ENCODE measurements around the gene ARHGDIG.

DNA sequence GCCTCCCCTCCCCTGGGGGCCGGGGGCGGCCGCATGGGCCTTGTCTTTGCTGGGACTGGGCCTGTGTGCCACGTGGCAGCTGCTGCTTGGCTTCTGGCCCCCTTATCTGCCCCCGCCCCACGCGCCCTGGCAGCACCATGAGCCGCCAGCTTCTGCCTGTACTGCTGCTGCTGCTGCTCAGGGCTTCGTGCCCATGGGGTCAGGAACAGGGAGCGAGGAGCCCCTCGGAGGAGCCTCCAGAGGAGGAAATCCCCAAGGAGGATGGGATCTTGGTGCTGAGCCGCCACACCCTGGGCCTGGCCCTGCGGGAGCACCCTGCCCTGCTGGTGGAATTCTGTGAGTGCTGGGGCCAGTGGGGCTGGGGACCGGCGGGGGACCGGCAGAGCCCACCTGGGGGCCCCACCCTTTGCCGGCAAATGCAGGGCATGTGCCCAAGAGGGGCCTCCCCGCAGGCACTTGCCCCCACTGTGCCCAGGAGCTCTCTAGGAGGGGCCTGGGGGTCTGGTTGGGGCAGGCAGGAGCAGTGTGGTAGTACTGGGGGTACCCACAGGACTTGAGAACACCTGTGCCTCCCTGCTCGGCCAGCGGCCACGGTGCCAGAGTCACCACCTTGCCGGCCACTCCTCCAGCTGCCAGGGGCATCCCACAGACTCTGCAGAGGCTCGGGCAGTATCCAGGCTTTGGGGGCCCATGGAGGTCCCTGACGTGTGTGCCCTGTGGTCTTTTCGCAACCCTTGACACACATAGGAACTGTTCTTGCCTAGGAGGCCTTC lies 2.8 kb downstream of the ARHGDIG start, which contains the start of gene PDIA2:
- TF ChIP-seq USF1 (IDR thresholded peaks at IDR 0.05) (no peak), CEBPB (IDR thresholded peaks at IDR 0.05) (no peak), RAD21 (IDR thresholded peaks at IDR 0.05; ENCODE audit: low read depth) (no peak), CREB1 (IDR thresholded peaks at IDR 0.05; ENCODE audit: low read depth) (no peak), YY1 (IDR thresholded peaks at IDR 0.05; ENCODE audit: low read depth) (no peak), TAF1 (IDR thresholded peaks at IDR 0.05; ENCODE audit: low read depth) (no peak), TCF12 (IDR thresholded peaks at IDR 0.05; ENCODE audit: low read depth) (no peak), EP300 (IDR thresholded peaks at IDR 0.05; ENCODE audit: borderline replicate concordance) (no peak), REST (IDR thresholded peaks at IDR 0.05; ENCODE audit: low read depth) (no peak), FOXM1 (IDR thresholded peaks at IDR 0.05; ENCODE audit: borderline replicate concordance, low read depth) (no peak), TEAD4 (IDR thresholded peaks at IDR 0.05) (no peak)
